ENCODE measurements around the gene DENND10. TPM values are rescaled to one million over a fixed set of nuclear protein-coding genes. Genes with fewer than 3 reads are reported as not detected.

Gene DENND10
- total RNA-seq, 1 donor from 2014 or later: 48.1 TPM

- H3K4me3 Mint-ChIP-seq: no peak overlapping the region
- no peaks in the 10 kb centered on the region for H3K27me3 Mint-ChIP-seq (ENCODE audit: low read depth)
- peaks cover 6% of the 10 kb centered on the region for H3K36me3 Mint-ChIP-seq (ENCODE audit: low read depth)
Measured at GRCh38 chr10:119119400-119119799, 15.5 kb downstream of the DENND10 start.

GRCh38 chr10:119120413-119120867 is 16.5 kb downstream of the DENND10 start:
- no peak overlapping the region for H3K4me3 Mint-ChIP-seq
- H3K27me3 Mint-ChIP-seq (ENCODE audit: low read depth): no peaks in the 10 kb centered on the region
- H3K27ac Mint-ChIP-seq (ENCODE audit: unreplicated experiment): no peak overlapping the region
- no peak for TF ChIP-seq CTCF (conservative IDR thresholded peaks at IDR 0.05)
- H3K36me3 Mint-ChIP-seq (ENCODE audit: low read depth): peaks cover 6% of the 10 kb centered on the region
- H3K9me3 Mint-ChIP-seq: no peaks in the 10 kb centered on the region
- no peak for DNase-seq (ENCODE audit: low read depth, low spot score)
- H3K4me1 Mint-ChIP-seq: no peaks in the 10 kb centered on the region

More at GRCh38 chr10:119119400-119119799, 15.5 kb downstream of the DENND10 start:
- no peak for DNase-seq (ENCODE audit: low read depth, low spot score)
- Mint-ChIP-seq H3K27ac (ENCODE audit: unreplicated experiment) (no peak overlapping the region), H3K4me1 (no peaks in the 10 kb centered on the region), H3K9me3 (no peaks in the 10 kb centered on the region)
- TF ChIP-seq CTCF (conservative IDR thresholded peaks at IDR 0.05): no peak

- H3K4me3 Mint-ChIP-seq: no peak overlapping the region
- H3K36me3 Mint-ChIP-seq (ENCODE audit: low read depth): peaks cover 8% of the 10 kb centered on the region
- no peak for TF ChIP-seq CTCF (conservative IDR thresholded peaks at IDR 0.05)
- no peaks in the 10 kb centered on the region for H3K4me1 Mint-ChIP-seq
- H3K27ac Mint-ChIP-seq (ENCODE audit: unreplicated experiment): no peak overlapping the region
- peaks cover 1% of the 10 kb centered on the region for H3K9me3 Mint-ChIP-seq
- no peak for DNase-seq (ENCODE audit: low read depth, low spot score)
- no peaks in the 10 kb centered on the region for H3K27me3 Mint-ChIP-seq (ENCODE audit: low read depth)
Measured at GRCh38 chr10:119120875-119121274, 17.0 kb downstream of the DENND10 start.

- Mint-ChIP-seq H3K36me3 (ENCODE audit: low read depth) (peaks cover 23% of the 10 kb centered on the region), H3K4me3 (no peak overlapping the region), H3K9me3 (peaks cover 2% of the 10 kb centered on the region), H3K4me1 (no peaks in the 10 kb centered on the region), H3K27ac (ENCODE audit: unreplicated experiment) (no peak overlapping the region), H3K27me3 (ENCODE audit: low read depth) (no peaks in the 10 kb centered on the region)
- no peak for TF ChIP-seq CTCF (conservative IDR thresholded peaks at IDR 0.05)
- DNase-seq (ENCODE audit: low read depth, low spot score): no peak
Measured at GRCh38 chr10:119125942-119126341, 22.0 kb downstream of the DENND10 start.

GRCh38 chr10:119129721-119130120 is 25.8 kb downstream of the DENND10 start:
- H3K27me3 Mint-ChIP-seq (ENCODE audit: low read depth): no peaks in the 10 kb centered on the region
- peaks cover 32% of the 10 kb centered on the region for H3K36me3 Mint-ChIP-seq (ENCODE audit: low read depth)
- no peak overlapping the region for H3K4me3 Mint-ChIP-seq
- H3K27ac Mint-ChIP-seq (ENCODE audit: unreplicated experiment): no peak overlapping the region
- H3K4me1 Mint-ChIP-seq: no peaks in the 10 kb centered on the region
- H3K9me3 Mint-ChIP-seq: peaks cover 2% of the 10 kb centered on the region
- DNase-seq (ENCODE audit: low read depth, low spot score): no peak
- no peak for TF ChIP-seq CTCF (conservative IDR thresholded peaks at IDR 0.05)

Measured in neural crest cell (in vitro differentiated cells).